PC-9 (cell line): ENCODE measurements around the gene NDUFS1. TPM values are rescaled to one million over a fixed set of nuclear protein-coding genes. Genes with fewer than 3 reads are reported as not detected.
A peak's percentile ranks its signal among the peaks of the same experiment; 100 is the strongest.

Experiments used
- BruUV-seq: library from RNA; stranded (reverse); fragments of 400-500 nt; replicated peaks from 2 replicates; lab custom pipeline; 2021; lab: Mats Ljungman, UMichigan
- CTCF ChIA-PET: fragments of 300-600 bp; sonication (Branson Sonifier 250); formaldehyde crosslinking; loops from one replicate; lab custom pipeline; 2022; ENCODE audit warnings: antibody characterized with exemption; lab: Charles Lee
- POLR2A ChIA-PET: fragments of 300-600 bp; sonication (Branson Sonifier 250); formaldehyde crosslinking; loops from one replicate; lab custom pipeline; 2022; ENCODE audit warnings: antibody characterized with exemption; ENCODE audit not compliant: unreplicated experiment; lab: Charles Lee
- DNase-seq, 2 experiments: peaks; one replicate each; pipeline versions ENCODE4 v3.0.0 to v3.0.0-alpha.2; 2015 to 2022; ENCODE audit warnings: mixed read lengths in 1 of 2
- H2AFZ ChIP-seq: fragments of 200-600 bp; sonication (generic); 2 replicates; pipeline ENCODE4 v1.8.1; 2017; ENCODE audit warnings: antibody characterized with exemption
- H3F3A ChIP-seq: fragments of 200-600 bp; sonication (generic); 2 replicates; pipeline ENCODE4 v1.8.1; 2017; ENCODE audit warnings: antibody characterized with exemption, mild to moderate bottlenecking, low read depth; ENCODE audit not compliant: insufficient read depth
- H3K27ac ChIP-seq: fragments of 200-600 bp; sonication (generic); 2 replicates; pipeline ENCODE4 v1.6.1; 2016; ENCODE audit warnings: mixed run types
- H3K27me3 ChIP-seq: fragments of 200-600 bp; sonication (generic); 2 replicates; pipeline ENCODE4 v1.6.1; 2016; ENCODE audit warnings: low read depth, mixed run types; ENCODE audit not compliant: insufficient read depth
- H3K36me3 ChIP-seq: fragments of 200-600 bp; sonication (generic); 2 replicates; pipeline ENCODE4 v1.6.1; 2016; ENCODE audit warnings: low read depth, mixed run types
- H3K4me1 ChIP-seq: fragments of 200-600 bp; sonication (generic); replicated peaks from 2 replicates; pipeline ENCODE4 v1.6.1; 2016; ENCODE audit warnings: mixed run types; ENCODE audit not compliant: insufficient read depth
- H3K4me2 ChIP-seq: fragments of 200-600 bp; sonication (generic); 2 replicates; pipeline ENCODE4 v1.6.1; 2017; ENCODE audit warnings: mixed run types
- H3K4me3 ChIP-seq: fragments of 200-600 bp; sonication (generic); 2 replicates; pipeline ENCODE4 v1.6.1; 2016; ENCODE audit warnings: mixed run types
- H3K79me2 ChIP-seq: fragments of 200-600 bp; sonication (generic); 2 replicates; pipeline ENCODE4 v1.6.1; 2017; ENCODE audit warnings: low read depth, mixed run types
- H3K9me2 ChIP-seq: fragments of 200-600 bp; sonication (generic); 2 replicates; pipeline ENCODE4 v1.8.1; 2017; ENCODE audit warnings: mild to moderate bottlenecking; ENCODE audit not compliant: insufficient read depth
- H3K9me3 ChIP-seq: fragments of 200-600 bp; sonication (generic); 2 replicates; pipeline ENCODE4 v1.8.1; 2016; ENCODE audit warnings: low read depth; ENCODE audit not compliant: insufficient read depth
- H4K20me1 ChIP-seq: fragments of 200-600 bp; sonication (generic); 2 replicates; pipeline ENCODE4 v1.8.1; 2017; ENCODE audit not compliant: insufficient read depth
- EZH2 ChIP-seq: fragments of 200-600 bp; sonication (generic); IDR thresholded peaks from 2 replicates; pipeline ENCODE4 v1.8.0; 2017; ENCODE audit warnings: antibody characterized with exemption, low read depth
- intact Hi-C: fragments of 100-400 bp; cut with micrococcal nuclease; formaldehyde crosslinking; loops from one replicate; pipeline ENCODE4 v1.10.0; 2022; ENCODE audit not compliant: unreplicated experiment
- total RNA-seq: library from RNA; stranded (reverse); gene quantifications from 2 replicates; pipeline ENCODE4 v1.2.3, GENCODE V29; 2021
- TF ChIP-seq, protein P1 (sequence below): fragments of 200-600 bp; sonication (generic); conservative IDR thresholded peaks from 2 replicates; pipeline ENCODE4 v1.6.1; 2017; ENCODE audit warnings: mixed run types, antibody characterized with exemption, mild to moderate bottlenecking, moderate library complexity

NDUFS1 gene
- total RNA-seq, 1 experiment from 2014 or later = 68.9 TPM

DNA sequence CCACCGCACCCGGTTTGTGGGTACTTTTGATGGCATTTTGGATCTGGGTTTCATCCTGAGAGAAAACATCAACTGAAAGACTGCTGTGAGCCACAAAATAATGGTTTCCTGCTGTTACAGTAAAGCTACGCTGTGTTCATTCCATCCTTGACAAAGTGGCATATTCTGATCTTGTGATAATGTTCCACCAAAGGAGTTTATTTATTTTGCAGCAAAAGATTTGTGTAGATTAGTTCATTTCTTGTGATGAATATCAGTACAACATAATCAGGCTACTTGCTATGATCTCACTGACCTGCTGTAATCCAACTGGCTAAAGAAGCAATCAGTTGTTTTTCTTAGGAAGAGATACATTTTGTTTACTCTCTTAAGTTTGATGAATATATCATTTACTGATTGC, 45.5 kb upstream of the NDUFS1 start:
- POLR2A ChIA-PET = interaction anchor here (0.7 kb wide), 1 partner anchor 33 kb away, joined by 3 read pairs; no protein-coding TSS in a partner anchor
- BruUV-seq = no TSS peak
- intact Hi-C loops = no loop called here

DNA sequence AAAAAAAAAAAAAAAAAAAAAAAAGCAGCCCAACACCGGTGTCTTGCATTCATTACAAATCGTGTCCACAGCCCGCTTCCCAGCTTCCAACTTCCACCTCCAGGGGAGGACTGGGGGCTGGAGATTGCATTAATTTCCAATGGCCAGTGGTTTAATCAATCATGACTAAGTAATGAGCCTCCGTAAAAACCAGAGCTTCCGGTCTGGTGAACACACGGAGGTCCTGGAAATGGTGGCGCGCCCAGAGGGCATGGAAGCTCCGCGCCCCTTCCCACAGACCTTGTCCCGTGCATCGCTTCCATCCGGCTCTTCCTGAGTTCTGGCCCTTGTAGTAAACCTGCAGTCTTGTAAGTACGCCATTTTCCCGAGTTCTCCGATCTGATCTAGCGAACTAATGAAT, 44.1 kb upstream of the NDUFS1 start:
- no TSS peak for BruUV-seq
- Histone ChIP-seq H3K9me2 (no peaks in the 10 kb centered on the region), H3K27me3 (no peaks in the 10 kb centered on the region), H2AFZ (no peak overlapping the region), H3K9me3 (no peaks in the 10 kb centered on the region), H3K4me3 (no peak overlapping the region), H3K27ac (no peak overlapping the region), H3K4me2 (no peak overlapping the region), H3K36me3 (no peaks in the 10 kb centered on the region), H3K4me1 (peaks cover 42% of the 10 kb centered on the region), H3F3A (peaks cover 24% of the 10 kb centered on the region; the same call in 1 of the 2 replicates), H3K79me2 (no peaks in the 10 kb centered on the region), H4K20me1 (no peaks in the 10 kb centered on the region)
- DNase-seq = no peak
- ChIA-PET CTCF (no interaction called here), POLR2A (no interaction called here)
- TF ChIP-seq EZH2 = no peak
- TF ChIP-seq, protein P1, sequence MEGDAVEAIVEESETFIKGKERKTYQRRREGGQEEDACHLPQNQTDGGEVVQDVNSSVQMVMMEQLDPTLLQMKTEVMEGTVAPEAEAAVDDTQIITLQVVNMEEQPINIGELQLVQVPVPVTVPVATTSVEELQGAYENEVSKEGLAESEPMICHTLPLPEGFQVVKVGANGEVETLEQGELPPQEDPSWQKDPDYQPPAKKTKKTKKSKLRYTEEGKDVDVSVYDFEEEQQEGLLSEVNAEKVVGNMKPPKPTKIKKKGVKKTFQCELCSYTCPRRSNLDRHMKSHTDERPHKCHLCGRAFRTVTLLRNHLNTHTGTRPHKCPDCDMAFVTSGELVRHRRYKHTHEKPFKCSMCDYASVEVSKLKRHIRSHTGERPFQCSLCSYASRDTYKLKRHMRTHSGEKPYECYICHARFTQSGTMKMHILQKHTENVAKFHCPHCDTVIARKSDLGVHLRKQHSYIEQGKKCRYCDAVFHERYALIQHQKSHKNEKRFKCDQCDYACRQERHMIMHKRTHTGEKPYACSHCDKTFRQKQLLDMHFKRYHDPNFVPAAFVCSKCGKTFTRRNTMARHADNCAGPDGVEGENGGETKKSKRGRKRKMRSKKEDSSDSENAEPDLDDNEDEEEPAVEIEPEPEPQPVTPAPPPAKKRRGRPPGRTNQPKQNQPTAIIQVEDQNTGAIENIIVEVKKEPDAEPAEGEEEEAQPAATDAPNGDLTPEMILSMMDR = no peak
- intact Hi-C loops = no loop called here

More for the DNA sequence above, 45.5 kb upstream of the NDUFS1 start:
- Histone ChIP-seq H3K79me2 (no peaks in the 10 kb centered on the region), H2AFZ (no peak overlapping the region), H3K27me3 (no peaks in the 10 kb centered on the region), H3K27ac (no peak overlapping the region), H3K4me3 (no peak overlapping the region), H3K36me3 (no peaks in the 10 kb centered on the region), H3K4me1 (peaks cover 33% of the 10 kb centered on the region), H3K9me3 (no peaks in the 10 kb centered on the region), H4K20me1 (no peaks in the 10 kb centered on the region), H3K4me2 (no peak overlapping the region), H3K9me2 (no peaks in the 10 kb centered on the region), H3F3A (peaks cover 19% of the 10 kb centered on the region; the same call in 1 of the 2 replicates)
- CTCF ChIA-PET = no interaction called here
- TF ChIP-seq, protein P1 = no peak
- TF ChIP-seq EZH2 = no peak
- no peak for DNase-seq

DNA sequence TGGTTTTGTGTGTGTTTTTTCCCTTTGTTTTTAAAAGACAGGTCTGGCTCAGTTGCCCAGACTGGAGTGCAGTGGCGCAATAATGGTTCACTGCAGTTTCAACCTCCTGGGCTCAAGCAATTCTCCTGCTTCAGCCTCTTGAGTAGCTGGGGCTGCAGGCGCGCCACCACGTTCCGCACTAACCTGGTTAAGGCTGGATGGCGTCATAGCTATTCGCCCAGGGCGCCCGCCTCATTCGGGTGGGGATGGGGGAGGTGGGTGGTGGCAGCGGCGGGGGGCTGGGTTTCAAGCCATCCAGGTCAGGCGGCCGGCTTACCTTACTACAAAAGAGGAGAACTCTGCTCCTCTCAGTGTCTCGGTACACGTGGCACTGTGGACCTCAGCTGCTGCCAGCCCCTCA, 43.2 kb upstream of the NDUFS1 start:
- BruUV-seq = no TSS peak
- DNase-seq = no peak
- TF ChIP-seq, protein P1 = no peak
- no peak for TF ChIP-seq EZH2
- no peak overlapping the region for H3K4me3 ChIP-seq
- intact Hi-C loops = no loop called here
- no peak overlapping the region for H2AFZ ChIP-seq
- peaks cover 24% of the 10 kb centered on the region; the same call in 1 of the 2 replicates for H3F3A ChIP-seq
- H3K4me2 ChIP-seq = peak overlapping the region; percentile 73
- POLR2A ChIA-PET = no interaction called here
- CTCF ChIA-PET = no interaction called here
- no peaks in the 10 kb centered on the region for H3K9me3 ChIP-seq
- no peaks in the 10 kb centered on the region for H3K27me3 ChIP-seq
- H3K9me2 ChIP-seq = no peaks in the 10 kb centered on the region
- H3K4me1 ChIP-seq = peaks cover 46% of the 10 kb centered on the region
- H4K20me1 ChIP-seq = no peaks in the 10 kb centered on the region
- peak overlapping the region; percentile 92 for H3K27ac ChIP-seq
- no peaks in the 10 kb centered on the region for H3K36me3 ChIP-seq
- no peaks in the 10 kb centered on the region for H3K79me2 ChIP-seq
